Measurements from ENCODE around the gene GPRASP2. TPM values are rescaled to one million over a fixed set of nuclear protein-coding genes. Genes with fewer than 3 reads are reported as not detected.
"Not testable (repeated sequence)": the region's sequence is repeated elsewhere in the genome, so short reads cannot be mapped to it uniquely, and the experiment has no call there.

The GPRASP2 gene
- total RNA-seq, 2 donors from 2014 or later, result 12.9 to 20.8 TPM

- Mint-ChIP-seq H3K27me3 (ENCODE audit: insufficient read depth) (no peaks in the 10 kb centered on the region), H3K9me3 (peaks cover 62% of the 10 kb centered on the region), H3K4me3 (no peak overlapping the region), H3K27ac (no peak overlapping the region), H3K36me3 (ENCODE audit: low read depth) (peaks cover 21% of the 10 kb centered on the region), H3K4me1 (no peaks in the 10 kb centered on the region)
- no peaks in the 10 kb centered on the region for H3K4me1 ChIP-seq (ENCODE audit: control insufficient read depth, insufficient read depth, low read length)
- no peak overlapping the region for H3K9ac ChIP-seq (ENCODE audit: extremely low read depth, low read length, poor library complexity, severe bottlenecking)
- DNase-seq, result no peak
- H3K27ac ChIP-seq (ENCODE audit: low read depth, low read length), result no peak overlapping the region
- no peaks in the 10 kb centered on the region for H3K27me3 ChIP-seq (ENCODE audit: control insufficient read depth, insufficient read depth, low read length, poor library complexity, severe bottlenecking)
- no peak for TF ChIP-seq CTCF (conservative IDR thresholded peaks at IDR 0.05)
- no peaks in the 10 kb centered on the region for H3K9me3 ChIP-seq (ENCODE audit: control insufficient read depth, low read length)
- no peaks in the 10 kb centered on the region for H3K36me3 ChIP-seq (ENCODE audit: control insufficient read depth, insufficient read depth, low read length)
- 93% methylated on average over 3 of the region's 4 CpGs; no CpG with 5 or more reads in 1 of the 2 experiments for WGBS, 2 experiments (ENCODE audit: insufficient coverage in 1 of 2, insufficient read length in 1 of 2)
- no peak overlapping the region for H3K4me3 ChIP-seq (ENCODE audit: low read length)
Observed at GRCh38 chrX:102669526-102669925, 42.7 kb upstream of the GPRASP2 start.

- no peaks in the 10 kb centered on the region for H3K27me3 Mint-ChIP-seq (ENCODE audit: insufficient read depth)
- TF ChIP-seq CTCF (conservative IDR thresholded peaks at IDR 0.05), result no peak
- no peaks in the 10 kb centered on the region for H3K4me1 Mint-ChIP-seq
- no peak for DNase-seq
- H3K9ac ChIP-seq (ENCODE audit: extremely low read depth, low read length, poor library complexity, severe bottlenecking), result no peak overlapping the region
- H3K27ac Mint-ChIP-seq, result no peak overlapping the region
- no peak overlapping the region for H3K4me3 Mint-ChIP-seq
- peaks cover 56% of the 10 kb centered on the region for H3K9me3 Mint-ChIP-seq
- H3K27me3 ChIP-seq (ENCODE audit: control insufficient read depth, insufficient read depth, low read length, poor library complexity, severe bottlenecking), result no peaks in the 10 kb centered on the region
- no peak overlapping the region for H3K4me3 ChIP-seq (ENCODE audit: low read length)
- no peaks in the 10 kb centered on the region for H3K36me3 ChIP-seq (ENCODE audit: control insufficient read depth, insufficient read depth, low read length)
- H3K9me3 ChIP-seq (ENCODE audit: control insufficient read depth, low read length), result no peaks in the 10 kb centered on the region
- H3K36me3 Mint-ChIP-seq (ENCODE audit: low read depth), result peaks cover 6% of the 10 kb centered on the region
- WGBS, 2 experiments (ENCODE audit: insufficient coverage in 1 of 2, insufficient read length in 1 of 2), result 86% methylated on average over 1 of the region's 3 CpGs; no CpG with 5 or more reads in 1 of the 2 experiments
- no peaks in the 10 kb centered on the region for H3K4me1 ChIP-seq (ENCODE audit: control insufficient read depth, insufficient read depth, low read length)
- H3K27ac ChIP-seq (ENCODE audit: low read depth, low read length), result no peak overlapping the region
Observed at GRCh38 chrX:102672856-102673255, 39.4 kb upstream of the GPRASP2 start.

- H3K9me3 Mint-ChIP-seq, result peaks cover 60% of the 10 kb centered on the region
- not testable (repeated sequence) for H3K36me3 ChIP-seq (ENCODE audit: control insufficient read depth, insufficient read depth, low read length); H3K27ac Mint-ChIP-seq; H3K4me3 Mint-ChIP-seq; H3K9me3 ChIP-seq (ENCODE audit: control insufficient read depth, low read length); H3K9ac ChIP-seq (ENCODE audit: extremely low read depth, low read length, poor library complexity, severe bottlenecking); H3K27me3 Mint-ChIP-seq (ENCODE audit: insufficient read depth); H3K36me3 Mint-ChIP-seq (ENCODE audit: low read depth); H3K4me3 ChIP-seq (ENCODE audit: low read length); H3K27me3 ChIP-seq (ENCODE audit: control insufficient read depth, insufficient read depth, low read length, poor library complexity, severe bottlenecking); H3K27ac ChIP-seq (ENCODE audit: low read depth, low read length); DNase-seq; H3K4me1 Mint-ChIP-seq; H3K4me1 ChIP-seq (ENCODE audit: control insufficient read depth, insufficient read depth, low read length)
- no CpG with 5 or more reads among the region's 1 CpG for WGBS, 2 experiments (ENCODE audit: insufficient coverage in 1 of 2, insufficient read length in 1 of 2)
Observed at GRCh38 chrX:102677479-102677878, 34.8 kb upstream of the GPRASP2 start.
